Endothelial cell of umbilical vein (primary cell): ENCODE data around the gene ZSCAN26. TPM values are rescaled to one million over a fixed set of nuclear protein-coding genes. Genes with fewer than 3 reads are reported as not detected.

ENCODE experiments used
- BruUV-seq: library from RNA; stranded (reverse); fragments of 400-500 nt; replicated peaks from 2 replicates; lab custom pipeline; 2021; lab: Mats Ljungman, UMichigan
- CTCF ChIA-PET: fragments of 300-600, 350-600 bp; sonication (Branson Sonifier 250); formaldehyde crosslinking; loops from one replicate; lab custom pipeline; 2021; ENCODE audit warnings: antibody characterized with exemption, inconsistent platforms; lab: Charles Lee
- POLR2A ChIA-PET: fragments of 300-600, 350-600 bp; sonication (Branson Sonifier 250); formaldehyde crosslinking; loops from one replicate; lab custom pipeline; 2021; ENCODE audit warnings: antibody characterized with exemption, inconsistent platforms; lab: Charles Lee
- DNase-seq: peaks from one replicate; pipeline ENCODE4 v3.0.0-alpha.2; 2011; ENCODE audit warnings: low read depth, low spot score
- FAIRE-seq: peaks from 2 replicates; lab custom pipeline; 2011; peaks lifted over from hg19 to GRCh38; lab: Jason Lieb, UNC
- H2AFZ ChIP-seq: 2 replicates; pipeline ENCODE4 v1.6.0; 2012; ENCODE audit warnings: low read depth, low read length, control low read depth, inconsistent platforms
- H3K27ac ChIP-seq: 2 replicates; pipeline ENCODE4 v1.5.1; 2011; ENCODE audit warnings: low read depth, mild to moderate bottlenecking, control low read depth, low read length, moderate library complexity; ENCODE audit not compliant: insufficient read depth
- H3K27me3 ChIP-seq, 2 experiments: 2 replicates each; pipeline versions ENCODE4 v1.6.0 to v1.6.1; 2011; ENCODE audit warnings: low read length in 2 of 2, mixed read lengths in 1 of 2; ENCODE audit not compliant: control insufficient read depth in 2 of 2, insufficient read depth in 2 of 2
- H3K36me3 ChIP-seq, 2 experiments: 2 replicates in 1 of 2; 3 replicates in 1 of 2; pipeline ENCODE4 v1.5.1; 2011; ENCODE audit warnings: low read length in 2 of 2, mild to moderate bottlenecking in 1 of 2, moderate library complexity in 1 of 2; ENCODE audit not compliant: control insufficient read depth in 2 of 2, insufficient read depth in 2 of 2; ENCODE audit errors: extremely low read depth in 1 of 2
- H3K4me1 ChIP-seq: 3 replicates; pipeline ENCODE4 v1.5.1; 2011; ENCODE audit warnings: mild to moderate bottlenecking, low read length; ENCODE audit not compliant: control insufficient read depth, insufficient read depth; ENCODE audit errors: extremely low read depth
- H3K4me2 ChIP-seq: 2 replicates; pipeline ENCODE4 v1.6.1; 2011; ENCODE audit warnings: low read length, control low read depth, mixed read lengths; ENCODE audit not compliant: insufficient read depth
- H3K4me3 ChIP-seq, 3 experiments: fragments of 200-600 bp in 1 of 3; sonication (generic), shearing (Covaris generic) in 1 of 3; replicated peaks in 1 of 3; 2 replicates each; pipeline ENCODE4 v1.5.1; 2011 to 2016; ENCODE audit warnings: control low read depth in 3 of 3, low read length in 3 of 3, mild to moderate bottlenecking in 2 of 3, inconsistent platforms in 1 of 3, low read depth in 1 of 3, moderate library complexity in 1 of 3; ENCODE audit not compliant: insufficient read depth in 1 of 3
- H3K79me2 ChIP-seq: 2 replicates; pipeline ENCODE4 v1.6.0; 2012; ENCODE audit warnings: low read length, inconsistent platforms; ENCODE audit not compliant: control insufficient read depth, insufficient read depth
- H3K9ac ChIP-seq: replicated peaks from 2 replicates; pipeline ENCODE3; 2011; ENCODE audit warnings: low read length, control low read depth; ENCODE audit not compliant: insufficient read depth; ENCODE audit errors: extremely low read depth
- H3K9me1 ChIP-seq: replicated peaks from 3 replicates; pipeline ENCODE4 v1.6.0; 2011; ENCODE audit warnings: mild to moderate bottlenecking, low read length; ENCODE audit not compliant: control insufficient read depth, insufficient read depth; ENCODE audit errors: extremely low read depth
- H3K9me3 ChIP-seq: replicated peaks from 2 replicates; pipeline ENCODE4 v1.5.1; 2012; ENCODE audit warnings: low read length, inconsistent platforms; ENCODE audit not compliant: control insufficient read depth, insufficient read depth
- H4K20me1 ChIP-seq: replicated peaks from 2 replicates; pipeline ENCODE3; 2011; ENCODE audit warnings: mild to moderate bottlenecking, low read length; ENCODE audit not compliant: control insufficient read depth, insufficient read depth; ENCODE audit errors: extremely low read depth
- CTCF ChIP-seq, 2 donors: IDR thresholded peaks; 1 replicate in 1 of 2; 2 replicates in 1 of 2; pipeline ENCODE4 v1.5.1; 2011; ENCODE audit warnings: low read length in 2 of 2, mild to moderate bottlenecking in 2 of 2, moderate library complexity in 2 of 2, control low read depth in 1 of 2, inconsistent platforms in 1 of 2, low read depth in 1 of 2; ENCODE audit not compliant: insufficient read depth in 1 of 2; ENCODE audit errors: extremely low read depth in 1 of 2
- EZH2 ChIP-seq: IDR thresholded peaks from 2 replicates; pipeline ENCODE4 v1.6.1; 2012; ENCODE audit warnings: borderline replicate concordance, low read depth, mild to moderate bottlenecking, moderate library complexity, low read length, inconsistent platforms; ENCODE audit not compliant: severe bottlenecking
- FOS ChIP-seq: IDR thresholded peaks from 2 replicates; pipeline ENCODE4 v1.6.1; 2011; ENCODE audit warnings: mild to moderate bottlenecking, low read length, moderate library complexity, borderline replicate concordance; ENCODE audit not compliant: insufficient read depth
- GATA2 ChIP-seq: IDR thresholded peaks from 2 replicates; pipeline ENCODE4 v1.7.0; 2011; ENCODE audit warnings: low read depth, mild to moderate bottlenecking, moderate library complexity, mixed read lengths, low read length; ENCODE audit not compliant: insufficient read length, insufficient read depth
- JUN ChIP-seq: IDR thresholded peaks from 2 replicates; pipeline ENCODE4 v1.6.1; 2011; ENCODE audit warnings: borderline replicate concordance, low read depth; ENCODE audit not compliant: insufficient read length, insufficient read depth
- MAX ChIP-seq: IDR thresholded peaks from 2 replicates; pipeline ENCODE4 v1.6.1; 2011; ENCODE audit not compliant: insufficient read depth, insufficient read length
- MYC ChIP-seq: IDR thresholded peaks from one replicate; pipeline ENCODE4 v1.6.1; 2011; ENCODE audit warnings: mild to moderate bottlenecking, low read depth, low read length
- POLR2A ChIP-seq: IDR thresholded peaks from 2 replicates; pipeline ENCODE4 v1.6.1; 2012; ENCODE audit warnings: low read depth, mild to moderate bottlenecking, control low read depth, low read length
- POLR2AphosphoS5 ChIP-seq: IDR thresholded peaks from 2 replicates; pipeline ENCODE4 v1.6.1; 2012; ENCODE audit warnings: low read depth, mild to moderate bottlenecking, control low read depth, low read length, moderate library complexity; ENCODE audit not compliant: insufficient read depth
- dilution Hi-C: fragments of 300-500 bp; cut with MboI; formaldehyde crosslinking; loops from one replicate; pipeline ENCODE4 v1.15.0; 2019; ENCODE audit warnings: low sequenced_read_pairs; ENCODE audit not compliant: extremely low pct_ligation_motif_present
- intact Hi-C: fragments of 100-400 bp; cut with micrococcal nuclease; formaldehyde crosslinking; loops from one replicate; pipeline ENCODE4 v1.10.0; 2022
- polyA plus RNA-seq, 4 experiments: library from polyadenylated mRNA; depleted of rRNA in 3 of 4; stranded (reverse) in 3 of 4; unstranded in 1 of 4; fragments of >200 nt; gene quantifications; 2 replicates each; pipeline versions ENCODE4 v1.2.1 to v1.2.3, GENCODE V29; 2011 to 2012; ENCODE audit warnings: missing spikeins in 1 of 4
- total RNA-seq: library from RNA; stranded (reverse); gene quantifications from 2 replicates; pipeline ENCODE4 v1.2.3, GENCODE V29; 2021

ZSCAN26 gene
- total and polyA plus RNA-seq, 2 donors (not counting 3 experiments of a cell fraction or from before 2014, with no cell fraction given), result 12.8 to 14.1 TPM

GRCh38 chr6:28312939-28313338, 46.0 kb downstream of the ZSCAN26 start:
- H2AFZ ChIP-seq, result no peak overlapping the region
- no peaks in the 10 kb centered on the region for H3K9me1 ChIP-seq
- H3K27me3 ChIP-seq, result no peaks in the 10 kb centered on the region
- no peaks in the 10 kb centered on the region for H3K4me1 ChIP-seq
- H3K9ac ChIP-seq, result no peak overlapping the region
- TF ChIP-seq JUN (no peak), MYC (no peak), EZH2 (no peak), FOS (no peak), POLR2A (no peak), MAX (no peak), POLR2AphosphoS5 (no peak), GATA2 (no peak), CTCF (IDR thresholded peaks at IDR 0.05; ENCODE audit: extremely low read depth in 1 of 2, insufficient read depth in 1 of 2, low read depth in 1 of 2, low read length in 2 of 2) (no peak)
- H4K20me1 ChIP-seq, result peaks cover 2% of the 10 kb centered on the region
- FAIRE-seq (no peak), DNase-seq (no peak)
- dilution Hi-C loops, result no loop called here
- POLR2A ChIA-PET, result no interaction called here
- no peaks in the 10 kb centered on the region for H3K36me3 ChIP-seq
- H3K4me2 ChIP-seq, result no peak overlapping the region
- no TSS peak for BruUV-seq
- no peaks in the 10 kb centered on the region for H3K79me2 ChIP-seq
- intact Hi-C loops, result no loop called here
- H3K27ac ChIP-seq, result no peak overlapping the region
- H3K9me3 ChIP-seq, result no peaks in the 10 kb centered on the region
- no peak overlapping the region for H3K4me3 ChIP-seq
- CTCF ChIA-PET, result interaction anchor here (0.9 kb wide), 1 partner anchor 43 kb away, joined by 3 read pairs; no protein-coding TSS in a partner anchor
